GM21381 (cell line): Measurements from ENCODE around the gene MCU.

Source experiments
- ATAC-seq: cut with Tn5 transposase; IDR thresholded peaks from one replicate; pipeline ENCODE4 v1.9.1; 2021; ENCODE audit warnings: mild to moderate bottlenecking, moderate library complexity; ENCODE audit not compliant: unreplicated experiment

The MCU gene

GRCh38 chr10:72800000-72800740, 108.2 kb downstream of the MCU start:
- ATAC-seq: no peak

- no peak for ATAC-seq
Measured at GRCh38 chr10:72800741-72801092, 108.8 kb downstream of the MCU start.

GRCh38 chr10:72801263-72801868, 109.4 kb downstream of the MCU start:
- ATAC-seq: no peak

- ATAC-seq: no peak
Measured at GRCh38 chr10:72802332-72802731, 110.4 kb downstream of the MCU start.

- ATAC-seq: no peak
Measured at GRCh38 chr10:72802763-72803505, 111.0 kb downstream of the MCU start.

- ATAC-seq: no peak
Measured at GRCh38 chr10:72808001-72808400, 116.1 kb downstream of the MCU start.

- no peak for ATAC-seq
Measured at GRCh38 chr10:72809006-72809405, 117.1 kb downstream of the MCU start.

GRCh38 chr10:72810976-72811375, 119.0 kb downstream of the MCU start:
- ATAC-seq: no peak

- no peak for ATAC-seq
Measured at GRCh38 chr10:72812415-72812752, 120.4 kb downstream of the MCU start.

GRCh38 chr10:72812753-72813430, 120.9 kb downstream of the MCU start:
- ATAC-seq: no peak

GRCh38 chr10:72814099-72814790, 122.3 kb downstream of the MCU start:
- no peak for ATAC-seq

- no peak for ATAC-seq
Measured at GRCh38 chr10:72816565-72816964, 124.6 kb downstream of the MCU start.

GRCh38 chr10:72818076-72818475, 126.1 kb downstream of the MCU start:
- no peak for ATAC-seq

GRCh38 chr10:72819053-72819452, 127.1 kb downstream of the MCU start:
- ATAC-seq: no peak

GRCh38 chr10:72821606-72822005, 129.7 kb downstream of the MCU start:
- no peak for ATAC-seq

- ATAC-seq: no peak
Measured at GRCh38 chr10:72822342-72822986, 130.5 kb downstream of the MCU start.

GRCh38 chr10:72825163-72825562, 133.2 kb downstream of the MCU start:
- ATAC-seq: no peak

- no peak for ATAC-seq
Measured at GRCh38 chr10:72826346-72826745, 134.4 kb downstream of the MCU start.

GRCh38 chr10:72828294-72828693, 136.4 kb downstream of the MCU start:
- ATAC-seq: no peak

- ATAC-seq: no peak
Measured at GRCh38 chr10:72830625-72831024, 138.7 kb downstream of the MCU start.
